IPS-NIHi11 (cell line): ENCODE results near the gene XK.

ENCODE experiments used
- DNase-seq: peaks from one replicate; pipeline ENCODE4 v3.0.0; 2012; ENCODE audit warnings: mixed read lengths, low spot score

The XK gene

DNA sequence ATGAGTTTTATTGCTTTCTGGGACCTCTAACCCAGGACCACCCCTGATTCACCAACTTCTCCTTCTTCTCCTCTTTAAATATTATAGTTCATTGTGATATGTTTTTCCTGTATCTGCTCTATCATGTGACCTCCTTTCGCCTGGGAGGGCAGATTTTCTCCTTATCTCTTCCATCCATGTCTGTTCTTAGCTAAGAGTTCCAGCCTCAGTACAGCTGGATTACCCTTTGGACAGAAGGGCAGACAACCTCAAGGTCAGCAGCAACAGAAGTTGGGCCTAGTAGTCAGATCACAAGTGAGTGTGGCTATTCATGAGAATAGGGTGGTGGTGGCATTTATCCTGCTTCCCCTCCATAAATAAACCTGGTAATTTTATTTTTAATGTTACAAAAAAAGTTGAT, 5.7 kb upstream of the XK start:
- no peak for DNase-seq

DNA sequence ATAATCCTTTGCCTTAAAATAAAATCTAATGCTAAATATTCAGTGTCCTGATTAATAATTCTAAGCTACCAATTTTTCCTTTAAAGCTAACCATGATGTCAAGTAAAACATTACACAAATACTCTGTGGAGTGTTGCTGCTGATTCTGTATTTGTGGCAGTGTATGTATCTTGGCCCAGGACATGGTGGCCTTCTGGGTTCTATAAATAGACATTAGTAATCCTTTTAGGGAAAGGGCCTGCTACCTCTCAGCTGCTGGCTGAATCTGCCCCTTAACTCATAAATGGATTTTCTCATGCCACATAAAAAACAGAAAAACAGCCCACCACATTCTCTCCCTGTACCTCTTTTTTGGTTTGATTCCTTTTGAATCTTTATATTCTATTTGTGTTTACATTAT, 1.2 kb upstream of the XK start:
- DNase-seq: no peak

DNA sequence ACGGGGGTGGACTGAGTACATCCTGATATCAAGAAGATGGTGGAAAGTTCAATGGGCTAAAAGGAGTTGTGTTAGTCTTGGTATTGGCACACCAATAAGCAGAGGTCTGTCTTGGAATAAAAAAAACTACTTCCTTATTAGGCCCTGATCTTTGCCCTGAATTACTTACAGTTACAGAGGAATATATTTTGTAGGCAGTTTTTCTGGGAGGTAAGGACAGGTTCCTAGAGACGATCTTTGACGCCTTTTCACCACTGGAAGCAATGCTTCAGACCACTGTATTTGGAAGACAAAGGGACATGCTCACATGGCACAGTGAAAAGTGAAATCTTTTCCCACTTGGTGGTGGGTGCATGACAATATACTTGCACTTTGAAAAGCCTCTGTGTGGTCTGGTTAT, 618 bp upstream of the XK start:
- no peak for DNase-seq

DNA sequence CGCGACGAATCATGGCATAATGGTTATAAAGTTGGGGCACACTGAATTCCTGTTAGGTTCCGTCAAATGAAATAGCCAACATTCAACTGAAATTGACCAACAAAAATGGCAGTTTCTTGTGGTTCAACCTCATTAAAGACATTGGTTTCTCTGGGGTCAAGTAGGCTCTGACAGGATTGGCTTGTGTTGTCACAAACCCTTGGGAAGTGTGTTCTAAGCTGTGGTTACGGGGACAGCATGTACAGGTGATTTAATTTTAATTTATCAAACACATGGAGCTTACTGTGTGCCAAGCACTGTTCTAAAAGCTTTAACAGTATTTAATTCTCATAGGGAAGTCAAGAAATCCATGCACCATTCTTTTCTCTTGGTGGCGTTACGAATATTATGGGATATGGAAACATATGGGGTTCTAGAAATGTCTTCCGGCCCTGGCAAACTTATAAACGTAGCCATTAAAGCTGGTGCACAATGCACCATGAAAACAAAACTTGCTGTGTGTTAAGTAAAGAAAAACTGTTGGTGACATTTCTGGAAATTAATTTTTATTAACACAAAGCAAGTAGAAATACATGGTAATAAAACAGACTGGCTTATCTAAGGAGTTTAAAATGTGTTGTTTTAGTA, 891 bp downstream of the XK start:
- DNase-seq: no peak

DNA sequence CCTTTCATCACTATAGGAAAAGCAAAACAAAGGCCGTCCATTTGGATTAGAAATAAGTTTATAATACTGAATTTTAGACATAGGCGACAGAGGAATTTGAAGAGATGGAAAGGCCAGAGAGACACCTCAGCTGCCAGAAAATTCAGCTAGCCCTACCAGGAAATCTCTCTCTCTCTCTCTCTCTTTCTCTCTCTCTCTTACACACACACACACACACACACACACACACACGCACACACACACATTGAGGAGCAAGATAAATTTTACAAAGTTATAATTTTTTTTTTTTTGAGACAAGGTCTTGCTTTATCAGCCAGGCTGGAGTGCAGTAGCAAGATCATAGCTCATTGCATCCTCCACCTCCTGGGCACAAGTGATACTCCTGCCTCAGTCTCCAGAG, 1.4 kb downstream of the XK start:
- no peak for DNase-seq

DNA sequence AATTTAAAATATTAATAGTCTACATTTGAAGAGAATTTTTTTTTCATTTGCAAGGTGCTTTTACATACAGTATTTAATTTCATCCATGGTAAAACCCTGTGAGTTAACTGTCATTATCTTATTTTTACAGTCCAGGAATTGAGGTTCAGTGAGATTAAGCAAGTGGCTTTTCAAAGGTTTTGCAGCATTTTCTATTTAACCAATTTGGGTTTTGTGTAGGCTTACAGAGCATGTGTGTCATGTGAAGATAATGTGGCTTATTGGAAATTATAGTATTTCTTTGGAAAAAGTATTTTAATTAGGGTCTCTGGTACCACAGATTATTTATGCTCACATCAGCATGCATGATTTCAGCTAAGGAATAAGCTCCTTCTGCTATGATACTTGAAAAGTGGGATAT, 4.5 kb downstream of the XK start:
- no peak for DNase-seq

DNA sequence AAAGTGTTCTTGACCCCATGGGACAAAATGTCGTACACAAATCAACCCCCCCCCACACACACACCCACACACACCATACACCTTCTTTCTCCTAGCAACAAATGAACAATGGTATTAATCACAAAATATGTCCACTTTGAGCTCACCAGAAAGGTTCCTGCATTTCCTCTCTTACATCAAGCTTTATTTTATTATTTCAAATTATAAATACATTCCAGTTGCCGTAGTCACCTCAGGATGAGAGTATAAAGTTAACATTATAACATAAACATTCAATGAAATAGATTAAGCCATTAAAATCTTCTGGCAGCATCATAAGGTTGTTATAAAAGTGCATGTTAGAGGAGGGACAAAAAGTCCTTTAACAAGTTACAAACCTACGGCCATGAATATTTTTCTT, 7.3 kb downstream of the XK start:
- DNase-seq: no peak

DNA sequence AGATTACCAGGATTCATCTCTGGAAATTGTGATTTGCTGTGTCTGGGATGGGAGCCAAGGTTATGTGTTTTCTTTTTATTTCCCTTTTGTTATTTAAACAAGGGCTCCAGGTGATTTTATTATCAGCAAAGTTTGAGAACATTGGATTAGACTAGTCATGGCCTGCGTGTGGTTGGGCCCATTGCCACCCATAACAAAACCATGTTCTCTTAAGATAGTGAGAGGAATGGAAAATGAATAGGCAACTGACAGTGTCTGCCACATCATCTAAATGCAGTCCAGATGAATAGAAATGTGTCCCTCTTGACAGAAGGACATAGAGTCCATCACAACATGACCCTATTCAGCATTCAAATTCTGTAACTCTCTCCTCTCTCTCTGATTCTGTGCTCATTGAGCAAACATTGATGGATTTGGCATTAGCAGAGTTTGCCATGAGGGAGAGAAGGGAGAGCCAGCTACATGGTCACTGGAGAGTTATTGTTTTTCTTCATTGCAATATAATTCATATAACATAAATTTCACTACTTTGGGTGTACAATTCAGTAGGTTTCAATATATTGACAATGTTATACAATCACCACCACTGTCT, 11.7 kb downstream of the XK start:
- no peak for DNase-seq

DNA sequence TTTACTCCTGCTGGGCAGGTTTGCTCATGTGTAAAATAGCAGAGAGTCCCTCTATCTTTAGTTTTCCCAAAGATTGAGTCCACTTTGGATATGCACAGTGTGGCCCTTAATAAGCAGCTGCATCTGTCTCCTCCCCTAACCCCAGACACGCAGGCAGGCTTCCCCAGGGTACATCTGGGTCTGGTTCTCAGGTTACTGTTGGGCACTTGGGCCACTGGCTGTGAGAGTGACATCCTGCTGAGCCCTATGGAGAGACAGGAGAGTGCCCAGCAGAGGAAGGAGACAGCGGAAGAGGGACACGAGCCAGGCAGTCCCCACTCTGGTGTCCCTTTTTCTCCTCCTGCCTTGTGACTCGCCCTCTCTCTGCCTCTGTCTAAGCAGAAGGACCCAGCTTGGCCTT, 16.0 kb downstream of the XK start:
- DNase-seq: peak; percentile 6

DNA sequence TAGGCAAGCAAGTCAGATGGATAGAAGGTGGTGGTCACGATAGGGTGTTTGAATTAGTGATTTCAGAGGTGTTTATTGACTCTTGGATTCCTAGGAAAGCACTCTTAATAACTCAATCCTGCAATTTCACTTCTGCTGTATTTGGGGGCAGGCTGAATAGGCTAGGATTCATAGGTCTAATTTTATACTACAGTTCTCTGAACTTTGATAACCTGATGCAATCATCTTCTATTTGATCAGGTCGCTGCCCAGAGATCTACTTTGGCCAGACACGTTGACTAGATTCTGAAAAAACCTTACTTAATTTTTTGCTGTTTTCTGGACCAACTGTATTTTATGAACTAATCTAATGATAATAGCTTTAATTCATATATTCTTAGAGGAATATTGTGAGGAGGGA, 26.4 kb downstream of the XK start:
- no peak for DNase-seq

DNA sequence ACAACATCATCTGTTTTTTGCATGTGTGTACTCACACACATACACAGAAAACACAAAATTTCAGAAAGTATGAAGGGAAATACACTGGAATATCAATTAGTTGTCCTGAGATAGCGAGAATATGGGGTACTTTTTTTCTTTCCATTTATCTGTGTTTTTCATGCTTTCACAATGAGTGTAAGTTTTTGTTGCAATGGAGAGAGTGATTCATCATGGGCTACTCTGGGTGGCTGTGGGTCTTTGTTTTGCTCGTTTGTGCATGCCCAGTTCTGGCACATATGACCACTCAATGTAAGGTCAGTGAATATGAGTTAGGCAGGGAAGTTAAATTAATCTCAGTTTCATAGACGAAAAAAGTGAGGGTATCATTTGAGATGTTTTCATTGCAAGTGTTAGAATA, 26.9 kb downstream of the XK start:
- DNase-seq: no peak

DNA sequence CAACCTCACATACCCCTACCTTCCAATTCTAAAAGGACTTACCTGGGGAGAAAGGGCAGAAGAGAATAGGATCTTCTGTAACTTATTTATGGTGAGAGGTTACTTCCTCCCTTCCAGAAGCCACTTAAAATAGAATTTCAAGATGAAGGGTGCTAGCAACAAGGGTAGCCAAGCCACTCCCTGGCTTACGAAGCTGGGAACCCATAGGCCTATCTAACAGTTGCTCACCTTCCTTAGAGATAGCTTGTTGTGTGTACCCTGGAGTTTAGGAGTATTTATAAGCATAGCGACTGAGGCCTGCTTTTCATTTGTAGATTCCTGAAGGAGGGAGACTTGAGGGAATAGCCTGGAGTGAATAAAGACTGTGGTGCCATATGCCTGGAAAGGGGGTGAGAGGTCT, 28.9 kb downstream of the XK start:
- DNase-seq: no peak

DNA sequence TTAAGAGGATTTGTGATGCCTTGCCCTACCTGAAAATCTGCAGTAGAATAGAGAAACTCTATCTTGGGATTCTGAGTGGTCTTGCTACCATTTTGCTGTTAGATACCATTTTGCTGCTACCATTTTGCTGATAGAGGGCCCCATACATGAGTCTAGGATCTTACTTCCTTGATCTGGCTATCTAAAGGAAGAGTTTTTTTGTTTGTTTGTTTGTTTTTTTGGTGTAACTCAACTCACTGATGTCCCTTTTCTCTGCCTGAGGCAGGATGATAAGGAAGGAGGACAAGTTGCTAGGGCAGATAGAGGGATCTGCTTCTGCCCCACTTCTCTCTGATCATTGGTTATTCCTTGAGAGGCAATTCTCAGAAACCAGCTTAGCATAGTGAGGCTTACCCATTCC, 31.0 kb downstream of the XK start:
- no peak for DNase-seq

DNA sequence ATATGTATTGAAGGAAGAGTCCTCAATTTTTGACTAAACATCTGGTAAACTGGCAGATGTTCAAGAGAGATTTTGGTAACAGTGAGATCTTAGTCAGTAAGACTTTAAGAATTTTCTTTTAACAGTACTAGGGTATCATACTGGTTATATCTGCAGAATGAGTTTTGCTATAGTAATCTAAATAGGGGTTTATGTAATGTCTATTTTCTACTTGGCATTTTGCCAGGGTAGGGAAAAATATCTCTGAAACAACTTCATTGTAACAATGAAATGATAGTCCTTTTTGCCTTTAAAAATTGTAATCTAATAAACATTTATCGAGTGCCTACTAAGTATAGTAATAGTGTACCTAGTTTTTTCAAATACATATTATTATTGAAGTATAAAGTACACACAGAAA, 32.1 kb downstream of the XK start:
- DNase-seq: no peak

DNA sequence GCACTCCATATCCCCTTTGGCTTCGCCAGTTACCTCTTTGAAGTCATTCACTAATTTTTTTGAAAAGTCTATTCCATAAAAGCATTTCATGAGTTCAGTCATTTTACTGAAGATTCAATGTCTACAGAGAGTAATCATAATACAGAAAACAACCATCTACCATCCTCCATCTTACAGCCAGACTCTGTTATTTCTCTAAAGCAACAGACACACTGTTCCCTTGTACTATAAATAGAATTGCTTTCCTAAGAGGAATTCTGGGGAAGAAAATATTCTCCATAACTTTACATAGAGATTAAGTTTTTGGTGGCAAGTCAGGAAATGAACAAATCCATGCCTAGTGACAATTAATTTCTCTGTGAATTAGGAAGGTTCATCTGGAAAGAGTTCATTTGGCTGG, 37.0 kb downstream of the XK start:
- DNase-seq: no peak

DNA sequence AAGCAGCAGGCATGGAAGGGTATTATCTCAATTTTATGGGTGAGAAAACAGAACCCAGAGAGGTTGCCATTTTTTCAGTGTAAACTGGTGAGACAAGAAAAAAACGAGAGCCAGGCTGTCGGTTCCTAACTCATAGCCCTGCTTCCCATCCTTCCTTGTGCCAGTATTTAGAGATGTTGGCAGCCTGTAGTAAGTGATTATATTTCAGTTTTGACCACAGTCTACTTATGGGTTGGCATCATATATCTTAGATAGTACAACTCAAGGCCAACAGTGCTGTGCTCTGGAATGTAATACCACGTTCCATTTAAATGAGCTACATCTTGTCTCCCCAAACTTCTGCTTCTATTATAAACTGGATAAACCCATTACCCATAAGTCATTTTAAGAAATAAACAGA, 40.8 kb downstream of the XK start:
- no peak for DNase-seq

DNA sequence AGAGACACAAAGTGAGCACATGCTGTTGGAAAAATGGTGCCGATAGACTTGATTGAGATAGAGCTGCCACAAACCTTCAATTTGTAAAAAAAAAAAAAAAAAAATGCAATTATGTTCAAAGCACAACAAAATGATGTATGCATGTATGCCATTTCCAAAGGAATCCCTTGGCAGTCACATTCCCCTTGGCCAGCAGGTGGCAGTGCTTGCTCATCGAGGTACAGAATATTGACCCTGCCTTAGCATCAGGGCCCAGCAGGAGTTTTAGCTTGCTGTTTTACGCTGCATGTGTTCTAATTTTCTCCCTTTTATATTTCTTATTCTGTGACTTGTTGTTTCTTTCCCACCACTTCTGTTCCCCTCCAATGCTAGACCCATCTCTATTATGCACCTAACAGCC, 59.8 kb downstream of the XK start:
- peak; percentile 58 for DNase-seq

DNA sequence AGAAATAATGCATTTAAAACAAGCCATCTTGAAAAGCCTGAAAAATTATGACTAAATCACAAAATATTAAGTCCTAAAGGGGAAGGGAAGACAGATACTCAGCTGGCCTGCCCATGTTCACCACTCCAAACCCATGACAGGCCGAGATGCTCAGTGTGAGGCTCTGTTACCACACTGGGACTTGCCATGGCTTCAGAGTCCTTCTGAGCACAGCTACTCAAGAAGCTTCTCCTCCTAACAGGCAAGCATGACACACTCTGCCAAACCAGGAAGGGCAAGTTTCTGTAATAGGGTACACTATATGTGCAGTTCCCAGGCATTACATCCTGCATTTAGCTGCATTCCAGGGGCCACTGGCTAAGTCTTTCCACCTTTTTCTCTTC, 60.2 kb downstream of the XK start:
- DNase-seq: no peak

DNA sequence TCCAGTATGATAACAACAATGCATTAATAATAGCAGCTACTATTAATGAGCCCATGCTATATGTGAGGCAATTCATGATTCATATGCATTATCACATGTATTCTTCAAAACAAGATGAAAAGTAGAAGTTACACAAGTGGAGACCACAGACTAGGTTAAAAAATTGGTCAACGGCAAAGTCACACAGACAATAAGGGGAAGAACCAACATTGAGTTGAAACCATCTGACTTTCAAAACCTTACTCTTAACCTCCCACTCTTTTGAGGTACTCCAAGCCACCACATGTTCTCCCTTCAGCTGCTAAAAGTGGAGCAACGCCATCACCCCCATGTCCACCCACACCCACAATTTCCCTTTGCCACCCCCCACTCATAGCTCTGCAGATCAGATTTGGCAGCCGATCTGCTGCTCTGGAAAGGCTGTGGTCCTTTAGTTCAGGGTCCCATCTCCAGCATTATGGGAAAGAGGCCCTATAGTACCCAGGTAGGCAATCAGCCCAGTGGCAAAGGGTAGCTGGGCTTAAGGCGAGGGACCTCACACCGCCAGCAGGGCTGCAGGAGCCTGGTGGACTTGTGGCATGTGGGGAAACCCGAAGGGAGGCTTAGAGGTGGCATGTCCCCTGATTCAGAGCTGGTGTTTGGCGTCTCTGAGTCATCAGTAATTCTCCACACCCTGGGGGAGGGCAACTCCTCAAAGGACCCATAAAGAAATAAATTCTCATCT, 60.8 kb downstream of the XK start:
- no peak for DNase-seq

DNA sequence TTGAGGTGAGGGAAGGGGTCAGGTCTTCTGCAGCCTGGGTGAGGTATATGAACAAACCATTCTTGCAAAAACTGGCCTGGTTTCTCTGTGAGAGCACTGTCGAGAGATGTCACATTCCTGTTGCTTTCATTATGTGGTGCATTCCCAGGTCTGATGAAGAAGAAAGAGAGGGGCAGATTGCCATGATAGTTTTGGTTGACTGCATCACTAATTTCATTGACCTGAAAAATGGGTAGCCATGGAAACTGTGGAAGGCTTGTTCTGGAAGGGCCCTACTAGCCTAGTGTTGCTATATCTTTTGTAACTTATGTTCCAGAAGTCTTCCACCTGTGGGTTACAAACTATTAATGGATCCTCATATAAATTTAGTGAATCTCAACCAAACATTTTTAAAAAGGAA, 61.4 kb downstream of the XK start:
- no peak for DNase-seq

DNA sequence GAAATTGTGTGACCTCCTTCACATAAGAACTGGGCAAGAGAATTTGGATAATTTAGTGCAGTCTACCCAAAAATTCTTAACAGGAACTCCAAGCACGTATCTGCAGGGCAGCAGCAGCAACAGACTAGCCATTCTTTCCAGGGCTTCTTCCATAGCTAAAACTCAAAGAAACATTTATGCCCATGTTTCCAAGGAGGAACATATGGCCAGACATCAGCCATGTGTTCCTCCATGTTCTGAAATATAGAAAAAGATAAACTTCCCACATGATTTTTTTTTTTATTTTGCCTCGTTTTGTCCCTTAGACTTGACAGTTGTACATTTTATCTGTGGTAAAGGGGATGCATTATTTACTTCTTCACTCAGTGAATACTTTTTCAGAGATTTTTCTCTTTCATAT, 66.7 kb downstream of the XK start:
- DNase-seq: no peak

DNA sequence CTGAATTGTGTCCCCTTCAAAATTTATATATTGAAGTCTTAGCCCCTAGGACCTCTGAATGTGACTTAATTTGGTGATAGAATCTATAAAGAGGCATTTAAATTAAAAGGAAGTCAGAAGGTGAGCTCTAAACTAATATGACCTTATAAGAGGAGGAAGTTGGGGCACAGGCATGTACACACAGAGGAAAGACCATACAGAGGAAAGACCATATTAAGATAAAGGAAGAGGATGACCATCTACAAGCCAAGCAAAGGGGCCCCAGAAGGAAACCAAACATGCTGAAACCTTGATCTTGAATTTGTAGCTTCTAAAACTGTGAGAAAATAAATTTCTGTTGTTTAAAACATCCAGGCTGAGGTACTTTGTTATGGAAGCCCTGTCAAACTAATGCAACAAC, 67.3 kb downstream of the XK start:
- DNase-seq: no peak

DNA sequence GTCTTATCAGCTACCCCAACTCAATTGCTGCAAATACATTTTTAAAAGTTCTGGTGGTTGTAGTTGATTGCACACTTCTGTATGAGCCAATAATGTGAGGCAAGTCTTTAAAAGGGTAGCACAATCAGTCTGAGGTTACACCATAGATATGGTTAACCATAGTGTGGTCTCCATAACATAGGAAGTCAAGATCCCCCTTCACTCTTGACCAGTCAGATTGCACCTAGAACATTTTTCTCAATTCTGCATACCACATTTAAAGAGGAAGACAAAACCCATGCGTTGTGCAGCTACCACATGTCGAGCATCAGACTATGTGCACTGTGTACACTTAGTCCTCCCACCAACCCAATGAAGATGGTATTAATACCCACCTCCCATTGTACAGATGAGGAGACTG, 67.8 kb downstream of the XK start:
- no peak for DNase-seq

DNA sequence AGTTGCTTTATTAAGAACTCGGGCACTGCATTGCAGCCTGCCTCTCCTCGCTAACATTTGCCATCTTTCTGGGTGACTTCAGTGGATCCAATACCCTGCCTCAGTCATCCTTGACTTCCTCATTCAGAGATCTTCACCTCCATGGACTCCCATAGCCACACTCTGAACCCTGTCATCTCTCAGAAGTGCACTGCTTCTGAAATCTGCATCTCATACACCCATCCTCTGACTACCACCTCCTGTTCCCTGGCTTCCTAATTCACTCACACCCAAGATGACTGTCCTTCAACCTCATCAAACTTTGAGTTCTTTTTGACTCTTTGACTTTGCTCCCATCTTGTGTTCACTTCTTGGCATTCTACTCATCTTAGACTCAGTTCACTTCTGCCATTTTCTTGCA, 68.9 kb downstream of the XK start:
- no peak for DNase-seq
